Smooth muscle cell (in vitro differentiated cells): ENCODE results near the gene ARRDC1. TPM values are rescaled to one million over a fixed set of nuclear protein-coding genes. Genes with fewer than 3 reads are reported as not detected.
"Not testable (repeated sequence)": the region's sequence is repeated elsewhere in the genome, so short reads cannot be mapped to it uniquely, and the experiment has no call there.

Source experiments
- DNase-seq: peaks from one replicate; lab custom pipeline; 2025; ENCODE audit not compliant: unreplicated experiment; lab: John Stamatoyannopoulos, UW
- H2AFZ ChIP-seq: fragments of 200-600 bp; sonication (generic); 2 replicates; pipeline ENCODE4 v1.6.0; 2016; ENCODE audit warnings: antibody characterized with exemption, low read depth, mild to moderate bottlenecking
- H3F3A ChIP-seq: fragments of 200-600 bp; sonication (generic); 2 replicates; pipeline ENCODE4 v1.6.0; 2017; ENCODE audit warnings: antibody characterized with exemption, low read depth
- H3K27ac ChIP-seq: fragments of 200-600 bp; sonication (generic); 2 replicates; pipeline ENCODE4 v1.5.1; 2016; ENCODE audit warnings: low read depth, mild to moderate bottlenecking
- H3K27me3 ChIP-seq: fragments of 200-600 bp; sonication (generic); 2 replicates; pipeline ENCODE4 v1.6.1; 2016; ENCODE audit warnings: low read depth, mild to moderate bottlenecking
- H3K36me3 ChIP-seq: fragments of 200-600 bp; sonication (generic); 2 replicates; pipeline ENCODE4 v1.5.1; 2016; ENCODE audit warnings: low read depth
- H3K4me1 ChIP-seq: fragments of 200-600 bp; sonication (generic); 2 replicates; pipeline ENCODE4 v1.5.1; 2016; ENCODE audit warnings: low read depth
- H3K4me2 ChIP-seq: fragments of 200-600 bp; sonication (generic); 2 replicates; pipeline ENCODE4 v1.6.0; 2016; ENCODE audit warnings: mild to moderate bottlenecking
- H3K4me3 ChIP-seq: fragments of 200-600 bp; sonication (generic); 2 replicates; pipeline ENCODE4 v1.5.1; 2016; ENCODE audit warnings: mild to moderate bottlenecking
- H3K79me2 ChIP-seq: fragments of 200-600 bp; sonication (generic); 2 replicates; pipeline ENCODE4 v1.6.0; 2016; ENCODE audit warnings: low read depth, mild to moderate bottlenecking
- H3K9ac ChIP-seq: fragments of 200-600 bp; sonication (generic); 2 replicates; pipeline ENCODE4 v1.6.0; 2016; ENCODE audit warnings: low read depth
- H3K9me3 ChIP-seq: fragments of 200-600 bp; sonication (generic); replicated peaks from 2 replicates; pipeline ENCODE4 v1.5.1; 2016; ENCODE audit warnings: low read depth
- H4K20me1 ChIP-seq: fragments of 200-600 bp; sonication (generic); 2 replicates; pipeline ENCODE4 v1.6.0; 2016; ENCODE audit warnings: low read depth
- CTCF ChIP-seq: fragments of 200-600 bp; sonication (generic); IDR thresholded peaks from 2 replicates; pipeline ENCODE4 v1.5.1; 2017; ENCODE audit warnings: borderline replicate concordance, mild to moderate bottlenecking, antibody characterized with exemption; ENCODE audit not compliant: insufficient read depth, poor library complexity, severe bottlenecking
- WGBS: methylation state at CpG from one replicate; pipeline ENCODE4 v1.1.7; 2016; ENCODE audit warnings: low lambda C conversion rate; 5-methylcytosine and 5-hydroxymethylcytosine counted together
- polyA plus RNA-seq: library from polyadenylated mRNA; unstranded; fragments of >200 nt; fragmentation: Nextera tagmentation; extraction: Ambion mirVana; gene quantifications from 2 replicates; pipeline ENCODE4 v1.2.1, GENCODE V29; 2016
- total RNA-seq: library from RNA; depleted of rRNA; stranded (reverse); fragments of >200 nt; gene quantifications from 2 replicates; pipeline ENCODE4 v1.2.3, GENCODE V29; 2014

Gene ARRDC1
- total and polyA plus RNA-seq, 2 experiments from 2014 or later, result 16.7 to 18.7 TPM

GRCh38 chr9:137620581-137620980 lies 15.1 kb downstream of the ARRDC1 start:
- 90% methylated on average over 7 of the region's 7 CpGs for WGBS
- Histone ChIP-seq H3K27me3 (no peaks in the 10 kb centered on the region), H3K9me3 (no peaks in the 10 kb centered on the region), H3K36me3 (no peaks in the 10 kb centered on the region), H3K4me3 (peak overlapping the region; percentile 81), H2AFZ (no peak overlapping the region), H3K4me2 (peak overlapping the region; percentile 90), H3K79me2 (peaks cover 79% of the 10 kb centered on the region), H3K4me1 (peaks cover 12% of the 10 kb centered on the region), H3K9ac (no peak overlapping the region), H4K20me1 (peaks cover 62% of the 10 kb centered on the region), H3K27ac (peak overlapping the region; percentile 2), H3F3A (peaks cover 15% of the 10 kb centered on the region)
- DNase-seq, result no peak
- no peak for TF ChIP-seq CTCF

- Histone ChIP-seq H3K9ac (no peak overlapping the region), H3F3A (peaks cover 15% of the 10 kb centered on the region), H3K27me3 (no peaks in the 10 kb centered on the region), H2AFZ (no peak overlapping the region), H3K4me3 (no peak overlapping the region), H4K20me1 (peaks cover 69% of the 10 kb centered on the region), H3K27ac (peak overlapping the region; percentile 2), H3K4me2 (peak overlapping the region; percentile 90), H3K9me3 (no peaks in the 10 kb centered on the region), H3K36me3 (no peaks in the 10 kb centered on the region), H3K79me2 (peaks cover 86% of the 10 kb centered on the region), H3K4me1 (peaks cover 12% of the 10 kb centered on the region)
- DNase-seq, result no peak
- WGBS, result 67% methylated on average over 6 of the region's 6 CpGs
- peak; percentile 28 for TF ChIP-seq CTCF
Measured at GRCh38 chr9:137621131-137621757, 15.8 kb downstream of the ARRDC1 start.

- Histone ChIP-seq H3K4me1 (peaks cover 12% of the 10 kb centered on the region), H3K79me2 (peaks cover 90% of the 10 kb centered on the region), H3F3A (peaks cover 15% of the 10 kb centered on the region), H4K20me1 (peaks cover 78% of the 10 kb centered on the region)
- H3K4me2 ChIP-seq, H3K27ac ChIP-seq, H2AFZ ChIP-seq, H3K36me3 ChIP-seq, H3K27me3 ChIP-seq, DNase-seq, H3K9me3 ChIP-seq, H3K4me3 ChIP-seq, H3K9ac ChIP-seq: not testable (repeated sequence)
- 93% methylated on average over 8 of the region's 8 CpGs for WGBS
Measured at GRCh38 chr9:137622211-137622610, 16.7 kb downstream of the ARRDC1 start.

GRCh38 chr9:137626464-137626863 lies 21.0 kb downstream of the ARRDC1 start:
- no peak for DNase-seq
- peaks cover 100% of the 10 kb centered on the region for H3K79me2 ChIP-seq
- no peak overlapping the region for H3K4me3 ChIP-seq
- peaks cover 99% of the 10 kb centered on the region for H4K20me1 ChIP-seq
- H3K9ac ChIP-seq, result no peak overlapping the region
- TF ChIP-seq CTCF, result no peak
- H2AFZ ChIP-seq, result no peak overlapping the region
- 97% methylated on average over 4 of the region's 4 CpGs for WGBS
- H3K27ac ChIP-seq, result no peak overlapping the region
- no peaks in the 10 kb centered on the region for H3F3A ChIP-seq
- no peaks in the 10 kb centered on the region for H3K36me3 ChIP-seq
- H3K4me2 ChIP-seq, result no peak overlapping the region
- H3K4me1 ChIP-seq, result no peaks in the 10 kb centered on the region
- H3K9me3 ChIP-seq, result no peaks in the 10 kb centered on the region
- H3K27me3 ChIP-seq, result no peaks in the 10 kb centered on the region

GRCh38 chr9:137627406-137627805 lies 21.9 kb downstream of the ARRDC1 start:
- not testable (repeated sequence) for H3K36me3 ChIP-seq, H3K4me1 ChIP-seq, H2AFZ ChIP-seq, DNase-seq, H3K27me3 ChIP-seq, H3K4me3 ChIP-seq, H3F3A ChIP-seq, H3K27ac ChIP-seq, H3K4me2 ChIP-seq, H3K9me3 ChIP-seq, H3K9ac ChIP-seq
- 95% methylated on average over 14 of the region's 14 CpGs for WGBS
- Histone ChIP-seq H4K20me1 (peaks cover 100% of the 10 kb centered on the region), H3K79me2 (peaks cover 100% of the 10 kb centered on the region)
